Immature natural killer cell (primary cell): Measurements from ENCODE around the gene KLHL28. TPM values are rescaled to one million over a fixed set of nuclear protein-coding genes. Genes with fewer than 3 reads are reported as not detected.

Experiments used
- polyA plus RNA-seq, 3 donors: library from polyadenylated mRNA; unstranded; fragments of 300-500 nt; fragmentation: Illumina TruSeq; gene quantifications; one replicate each; pipeline ENCODE4 v1.2.3, GENCODE V29; 2021

Gene KLHL28
- polyA plus RNA-seq, 3 donors from 2014 or later: 32.1 to 79.9 (median 36.3) TPM

Other genes starting within 250 kb of the KLHL28 start
- 10 to 100 TPM in 2 of 3 donors, 1 to 10 TPM in 1; 9.4 to 13.0 (median 12.7) TPM for gene TOGARAM1, start 243 bp upstream of the KLHL28 start, polyA plus RNA-seq
- gene PRPF39, start 122.2 kb upstream of the KLHL28 start, polyA plus RNA-seq: 10 to 100 TPM in 2 of 3 donors, 1 to 10 TPM in 1; 6.4 to 12.5 (median 12.1) TPM
- 10 to 100 TPM; 53.3 to 94.0 (median 60.3) TPM for gene FKBP3, start 172.5 kb upstream of the KLHL28 start, polyA plus RNA-seq
- gene FANCM, start 174.0 kb upstream of the KLHL28 start, polyA plus RNA-seq: 1 to 10 TPM; 1.9 to 6.9 (median 3.2) TPM